GM12891 (cell line): ENCODE data around the gene SCAPER.

Experiments
- PAX5 ChIP-seq: IDR thresholded peaks from 2 replicates; pipeline ENCODE4 v1.6.1; 2011; ENCODE audit warnings: low read length, moderate library complexity, mild to moderate bottlenecking; ENCODE audit not compliant: insufficient read depth, severe bottlenecking
- POLR2A ChIP-seq: IDR thresholded peaks from 2 replicates; pipeline ENCODE4 v1.6.1; 2011; ENCODE audit warnings: low read depth, low read length, control low read depth

- no peak for TF ChIP-seq POLR2A
- TF ChIP-seq PAX5 = no peak
These were observed 402.0 kb downstream of the SCAPER start for GRCh38 chr15:76503121-76503520.
